ENCODE results near the gene ALG9.
A peak's percentile ranks its signal among the peaks of the same experiment; 100 is the strongest.

Gene ALG9

DNA sequence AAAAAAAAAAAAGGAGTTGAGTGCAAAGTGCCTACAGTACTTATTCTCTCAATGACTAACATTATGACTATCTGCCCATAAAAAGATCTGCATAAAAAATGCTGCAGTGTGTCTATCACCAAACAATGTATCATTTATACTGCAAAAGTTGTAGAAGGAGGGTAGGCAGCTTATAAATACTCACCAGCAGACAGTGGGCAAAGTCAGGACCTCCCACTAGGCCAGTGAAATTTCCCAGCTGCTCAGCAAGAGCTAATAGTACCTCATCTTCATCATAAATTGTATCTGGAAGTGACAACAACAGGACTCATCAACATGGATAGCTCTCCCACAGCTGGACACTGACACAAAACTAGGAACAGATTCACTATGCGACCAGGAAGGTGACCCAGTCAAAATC is 106.8 kb downstream of the ALG9 start:
- no peak for DNase-seq (ENCODE audit: low spot score)

DNA sequence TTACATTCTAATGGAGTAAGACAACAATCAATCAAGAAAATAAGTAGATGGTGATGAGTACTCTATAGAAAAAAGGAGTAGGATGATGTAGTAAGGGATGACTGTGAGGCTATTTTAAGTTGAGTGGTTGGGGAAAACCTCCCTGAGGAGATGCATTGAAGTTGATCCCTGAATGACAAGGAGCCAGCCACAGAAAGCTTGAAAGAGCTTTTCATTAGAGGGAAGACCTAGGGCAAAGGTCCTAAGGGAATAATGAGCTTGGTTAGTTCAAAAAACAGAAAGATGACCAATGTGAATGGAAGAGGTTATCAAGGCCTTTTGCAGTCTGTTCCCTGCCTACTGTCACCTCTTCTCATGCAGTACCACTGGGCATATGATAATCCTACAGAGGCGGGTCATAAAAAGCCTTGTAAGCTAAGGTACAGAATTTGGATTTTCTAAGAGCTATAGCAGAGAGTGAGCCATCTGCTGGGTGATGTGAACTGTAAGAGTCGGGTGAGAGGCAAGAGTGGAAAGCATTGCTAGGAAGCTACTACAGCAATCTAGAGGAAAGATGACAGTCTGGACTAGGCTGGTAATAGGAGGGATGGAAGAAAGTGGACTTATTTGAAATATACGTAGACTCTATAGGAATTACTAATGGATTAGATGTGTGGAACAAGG is 108.3 kb downstream of the ALG9 start:
- DNase-seq (ENCODE audit: low spot score): peak; percentile 20

DNA sequence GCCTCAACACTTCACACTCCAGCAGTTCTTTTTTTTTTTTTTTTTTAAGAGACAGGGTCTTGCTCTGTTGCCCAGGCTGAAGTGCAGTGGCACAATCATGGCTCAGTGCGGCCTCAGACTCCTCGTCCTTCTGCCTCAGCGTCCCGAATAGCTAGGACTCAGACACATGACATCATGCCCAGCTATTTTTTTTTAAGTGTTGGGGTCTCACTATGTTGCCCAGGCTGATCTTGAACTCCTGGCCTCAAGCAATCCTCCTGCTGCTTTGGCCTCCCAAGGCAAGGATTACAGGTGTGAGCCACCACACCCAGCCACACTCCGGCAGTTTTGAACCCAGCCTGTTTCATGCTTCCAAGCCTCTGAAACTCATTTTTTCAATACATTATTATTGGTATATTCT is 108.9 kb downstream of the ALG9 start:
- DNase-seq (ENCODE audit: low spot score): no peak

DNA sequence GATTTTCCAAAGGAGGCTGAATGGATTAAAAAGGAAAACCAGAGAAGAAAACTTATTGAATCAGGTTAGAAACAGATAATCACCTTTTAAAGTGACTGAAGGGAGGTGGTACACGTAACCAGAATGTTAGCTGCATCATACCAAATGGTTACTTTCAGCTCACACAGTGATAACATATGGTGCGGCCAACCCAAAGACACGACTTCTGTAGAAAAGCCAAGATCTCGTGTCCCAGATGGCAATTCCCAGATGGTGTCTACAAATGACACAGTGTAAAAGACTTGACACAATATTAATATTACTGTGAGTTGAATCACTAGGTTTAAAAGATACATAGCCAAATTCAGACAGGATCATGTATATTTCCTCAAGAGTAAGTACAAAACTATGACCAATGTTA is 110.3 kb downstream of the ALG9 start:
- no peak for DNase-seq (ENCODE audit: low spot score)

DNA sequence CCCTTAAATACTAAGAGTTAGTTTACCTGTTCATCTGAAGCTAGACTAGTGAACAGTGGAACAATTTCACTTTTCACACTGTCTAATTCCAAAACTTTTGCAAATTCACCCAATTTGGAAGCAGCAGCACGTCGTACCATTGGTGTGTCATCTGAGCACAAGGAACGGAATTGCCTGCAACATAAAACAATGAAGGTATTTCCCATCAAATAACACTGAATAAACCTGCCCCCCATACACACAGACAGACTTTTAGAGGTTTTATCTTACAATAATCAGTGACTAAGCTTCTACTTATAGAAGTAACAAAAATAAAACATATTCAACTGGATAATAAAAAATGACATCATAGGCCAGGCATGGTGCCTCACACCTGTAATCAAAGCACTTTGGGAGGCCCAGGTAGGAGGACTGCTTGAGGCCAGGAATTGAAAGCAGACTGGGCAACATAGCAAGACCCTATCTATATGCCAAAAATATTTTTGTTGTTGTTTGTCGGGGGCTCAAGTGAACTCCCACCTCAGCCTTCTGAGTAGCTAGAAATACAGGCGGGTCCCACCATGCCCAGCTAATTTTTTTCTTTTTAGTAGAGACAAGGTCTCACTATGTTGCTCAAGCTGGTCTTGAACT is 111.5 kb downstream of the ALG9 start:
- DNase-seq (ENCODE audit: low spot score): no peak

DNA sequence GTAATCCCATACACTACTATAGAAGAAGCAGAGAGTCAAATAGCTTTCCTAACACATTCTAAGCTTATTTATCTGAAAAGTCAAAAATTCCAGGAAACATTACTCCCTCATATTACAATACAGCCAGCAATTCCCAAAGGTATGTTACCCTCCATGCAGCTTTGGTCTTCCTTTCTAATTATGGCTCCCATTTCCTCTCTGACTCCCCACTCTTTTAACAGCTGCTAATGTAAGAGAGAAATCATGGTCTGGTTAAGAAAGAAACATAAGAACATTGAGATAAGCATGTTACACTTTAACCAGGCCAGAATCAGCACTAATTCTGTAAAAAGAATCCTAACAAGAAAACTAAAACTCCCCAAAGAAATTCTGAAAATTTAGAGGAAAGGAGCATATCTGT is 112.0 kb downstream of the ALG9 start:
- no peak for DNase-seq (ENCODE audit: low spot score)

DNA sequence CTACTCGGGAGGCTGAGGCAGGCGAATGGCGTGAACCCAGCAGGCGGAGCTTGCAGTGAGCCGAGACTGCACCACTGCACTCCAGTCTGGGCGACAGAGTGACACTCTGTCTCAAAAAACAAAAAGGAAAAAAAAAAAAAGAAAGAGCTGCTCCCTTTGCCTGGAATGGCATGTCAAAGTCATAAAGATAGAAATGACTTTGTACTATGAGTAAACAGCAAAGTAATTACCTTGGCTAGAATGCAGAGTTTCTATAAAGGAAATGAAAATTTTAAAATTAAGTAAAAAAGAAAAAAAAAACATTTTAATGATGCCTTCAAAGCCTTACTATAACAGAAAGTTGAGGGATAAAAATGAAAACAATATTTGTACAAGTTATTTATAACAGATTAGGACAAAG is 115.3 kb downstream of the ALG9 start:
- no peak for DNase-seq (ENCODE audit: low spot score)

DNA sequence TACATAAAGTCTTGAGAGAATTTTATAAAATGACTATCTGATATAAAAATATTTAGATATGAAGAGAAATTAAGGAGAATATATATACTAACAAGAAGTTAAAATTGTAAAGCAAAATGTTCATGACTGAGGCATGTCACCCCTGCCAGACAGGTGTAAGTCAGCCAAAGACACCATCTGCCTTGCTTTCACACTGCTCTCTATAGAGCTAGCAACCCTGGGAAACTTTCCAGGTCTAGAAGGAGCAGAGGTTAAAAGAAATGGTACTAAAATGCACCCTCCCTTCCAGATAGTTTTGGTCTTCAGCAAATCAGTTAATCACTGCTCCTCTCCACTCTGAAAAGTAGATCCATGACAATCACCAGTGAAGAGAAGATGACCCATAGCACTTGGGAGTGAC is 121.7 kb downstream of the ALG9 start:
- no peak for DNase-seq (ENCODE audit: low spot score)

DNA sequence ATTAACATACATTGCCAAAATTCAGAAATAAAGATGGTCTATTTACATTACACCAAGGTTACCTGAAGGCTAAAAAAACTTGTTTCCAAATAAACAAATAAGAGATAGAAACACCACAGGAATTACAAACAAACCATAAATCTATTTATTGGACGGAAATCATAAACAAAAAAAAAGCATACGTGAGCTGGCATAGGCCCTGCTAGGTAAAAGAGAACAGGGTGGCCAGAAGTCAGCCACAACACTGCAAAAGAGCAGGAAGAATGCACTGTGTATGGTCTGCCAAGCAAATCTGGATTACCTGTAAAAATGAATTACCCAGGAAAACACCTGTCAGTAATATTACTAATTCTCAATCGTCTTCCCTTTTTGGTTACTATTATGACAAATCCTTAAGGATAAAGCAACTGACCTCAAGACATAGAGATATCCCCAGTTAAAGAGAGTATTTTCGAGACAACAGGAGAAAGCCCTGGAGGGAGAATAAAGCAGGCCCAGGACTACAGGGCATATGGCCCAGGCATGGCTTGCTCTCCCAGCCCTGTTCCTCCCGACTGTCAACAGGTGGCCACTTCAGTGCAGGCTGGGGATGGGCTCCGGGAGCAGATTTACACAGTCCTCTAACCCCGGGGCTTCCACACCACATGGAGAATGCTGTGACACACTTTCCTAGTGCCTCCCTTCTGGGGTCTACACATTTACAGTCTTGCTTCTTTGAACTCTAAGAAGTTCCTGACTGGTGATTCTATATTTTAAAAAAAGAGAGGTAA is 123.2 kb downstream of the ALG9 start:
- no peak for DNase-seq (ENCODE audit: low spot score)

DNA sequence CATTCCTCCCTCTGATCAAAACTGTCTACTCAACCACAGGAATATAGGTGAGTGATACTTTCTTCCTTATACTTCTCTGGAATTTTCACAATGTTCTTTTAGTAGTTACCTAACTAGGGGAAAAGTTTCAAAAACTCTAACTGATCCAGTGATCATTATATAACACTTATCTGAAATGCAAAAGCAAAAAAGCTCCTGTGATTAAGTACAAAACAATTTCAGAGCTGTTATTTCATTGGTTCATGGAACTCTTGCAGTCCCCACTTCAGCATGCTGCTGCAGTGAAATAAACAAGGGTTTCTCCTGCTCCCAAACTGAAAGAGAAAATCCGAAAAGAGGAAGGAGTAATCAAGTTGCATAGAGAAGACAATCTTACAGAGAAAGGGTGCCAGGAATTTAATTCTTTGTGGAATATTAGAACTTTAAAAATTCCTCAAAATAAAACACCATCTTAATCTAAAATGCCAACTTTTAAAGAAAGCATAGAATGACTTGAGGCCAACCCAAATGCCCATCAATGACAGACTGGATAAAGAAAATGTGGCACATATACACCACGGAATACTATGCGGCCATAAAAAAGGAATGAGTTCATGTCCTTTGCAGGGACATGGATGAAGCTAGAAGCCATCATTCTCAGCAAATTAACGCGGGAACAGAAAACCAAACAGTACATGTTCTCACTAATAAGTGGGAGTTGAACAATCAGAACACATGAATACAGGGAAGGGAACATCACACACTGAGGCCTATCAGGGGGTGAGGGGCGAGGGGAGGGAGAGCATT is 125.5 kb downstream of the ALG9 start:
- DNase-seq (ENCODE audit: low spot score): no peak

DNA sequence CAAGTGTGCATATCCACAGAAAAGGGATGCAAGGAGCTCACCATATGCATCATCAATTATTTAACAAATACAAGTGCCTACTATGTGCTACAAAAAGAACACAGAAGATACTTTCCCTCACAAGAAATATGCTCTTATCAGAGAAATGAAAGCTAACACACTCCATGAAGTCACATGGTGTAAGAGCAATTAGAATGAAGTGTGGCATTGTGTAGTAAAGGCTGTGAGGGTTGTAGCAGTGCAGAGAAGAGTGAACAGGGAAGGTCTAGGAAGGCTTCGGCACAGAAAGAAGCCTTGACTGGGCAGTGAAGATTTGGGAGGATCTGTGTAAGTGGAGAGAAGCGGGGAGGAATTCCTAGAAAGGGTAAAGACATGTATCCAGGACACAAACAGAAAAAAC is 127.7 kb downstream of the ALG9 start:
- no peak for DNase-seq (ENCODE audit: low spot score)

DNA sequence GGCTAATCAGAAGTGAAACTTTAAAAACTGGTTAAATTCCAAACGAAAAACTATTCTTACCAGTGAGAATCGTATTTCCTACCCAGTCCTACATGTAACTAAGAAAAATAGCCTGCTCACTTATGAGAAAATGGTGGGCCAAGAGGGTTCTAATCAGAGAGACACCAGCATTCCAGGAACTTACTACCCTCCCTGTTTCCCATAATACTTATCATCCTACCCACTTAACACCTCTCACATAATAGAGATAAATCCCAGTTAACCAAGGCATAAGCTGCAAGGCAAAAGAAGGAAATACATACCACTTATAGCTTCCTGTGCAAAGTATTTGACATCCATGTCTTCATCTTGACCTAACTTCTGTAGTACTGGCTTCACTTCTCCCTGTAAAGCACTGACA is 129.6 kb downstream of the ALG9 start:
- DNase-seq (ENCODE audit: low spot score): no peak

DNA sequence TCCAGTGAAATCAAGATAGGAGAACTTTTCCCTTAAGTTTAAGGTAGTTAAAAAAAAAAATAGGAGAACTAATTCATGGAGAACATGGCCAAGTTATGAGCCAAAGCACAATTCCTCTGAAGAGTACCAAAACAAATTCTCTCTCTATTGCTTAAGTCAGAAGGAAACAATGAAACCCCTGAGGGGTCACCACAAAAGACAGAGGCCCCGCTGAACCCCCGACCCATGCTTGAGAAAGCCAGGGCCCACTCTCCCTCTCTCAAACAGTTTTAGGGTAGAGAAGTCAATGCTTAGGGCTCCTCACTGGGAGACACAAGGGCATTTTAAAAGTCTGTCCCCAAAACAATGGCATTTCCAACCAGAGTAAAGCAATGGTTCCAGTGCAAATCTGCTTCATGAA is 132.1 kb downstream of the ALG9 start:
- DNase-seq (ENCODE audit: low spot score): no peak

DNA sequence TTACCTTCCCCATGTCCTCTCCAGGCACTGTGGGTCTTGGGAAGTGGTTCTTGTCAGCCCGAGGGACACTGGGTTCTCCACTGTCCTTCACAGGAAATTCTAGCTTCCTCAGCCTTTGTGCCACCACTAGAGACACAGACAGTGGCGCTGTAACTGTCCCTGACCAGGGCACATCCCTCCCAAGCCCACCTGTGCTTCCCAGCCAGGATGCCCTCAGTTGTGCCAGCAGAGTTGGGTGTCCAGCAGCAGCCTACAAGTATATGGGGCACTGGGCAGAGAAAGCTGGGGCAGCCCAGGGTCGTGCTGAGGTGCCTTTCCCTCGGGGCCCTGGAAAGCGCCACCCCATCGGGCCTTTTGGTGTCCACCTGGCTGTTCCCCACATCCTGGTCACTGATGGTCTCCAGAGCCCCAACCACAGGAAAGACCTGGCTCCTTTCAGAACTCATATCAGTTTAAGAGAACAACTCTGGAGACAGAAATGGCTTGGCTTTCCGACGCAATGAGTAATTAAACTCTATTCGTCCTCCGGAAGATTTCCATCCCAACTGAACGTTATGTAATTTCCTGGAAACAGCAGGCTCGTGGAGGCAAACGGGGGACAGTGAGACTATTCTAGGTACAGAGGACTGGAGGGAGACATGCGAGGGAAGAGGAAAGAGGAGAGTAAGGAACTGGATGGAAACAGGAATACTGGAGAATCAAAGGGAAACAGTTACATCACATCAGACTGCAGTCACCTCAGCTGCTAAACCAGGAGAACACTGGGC is 133.8 kb downstream of the ALG9 start:
- DNase-seq (ENCODE audit: low spot score): no peak

DNA sequence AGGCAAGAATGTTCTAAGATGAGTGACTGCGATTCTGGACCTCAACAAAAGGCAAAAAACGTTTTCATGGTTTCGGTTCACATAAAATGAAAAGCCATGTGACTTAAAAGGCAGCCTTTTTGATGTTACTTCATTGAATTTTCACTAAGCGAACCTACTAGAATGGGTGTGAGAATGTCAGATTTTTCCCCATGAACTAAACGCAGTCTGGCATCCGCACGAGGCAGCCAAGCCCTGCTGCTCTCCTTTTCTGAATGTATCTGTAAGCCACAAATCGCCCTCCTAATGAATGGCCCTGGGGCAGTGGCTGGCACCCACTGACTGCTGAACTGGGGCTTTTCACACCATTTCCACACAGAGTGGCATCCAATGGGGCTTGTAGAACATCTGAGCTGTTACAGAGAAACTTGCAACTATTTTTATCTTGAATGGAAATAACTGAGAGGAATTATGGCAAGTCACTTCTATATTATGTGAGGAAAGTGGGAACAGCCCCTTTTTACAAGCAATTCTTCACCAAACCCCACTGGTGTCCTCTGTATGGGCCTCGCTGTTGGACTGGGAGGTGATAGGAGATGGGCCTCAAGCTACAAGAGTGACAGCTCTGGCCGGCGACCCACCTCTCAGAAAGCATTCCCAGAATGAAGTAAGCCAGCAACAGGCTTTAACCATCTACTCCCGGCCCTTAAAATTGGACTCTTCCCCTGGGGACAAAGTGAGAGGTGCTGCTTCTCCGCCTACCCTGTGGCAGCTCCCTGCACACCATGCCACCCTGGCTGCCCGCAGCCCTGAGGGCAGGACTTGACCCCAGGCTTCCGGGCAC is 134.5 kb downstream of the ALG9 start:
- DNase-seq (ENCODE audit: low spot score): no peak

Data from HuH-7 (cell line).